Ovary (tissue), 3 donors: ENCODE data around the gene SLC20A1.

Experiments
- POLR2A ChIP-seq: fragments of 450-650 bp; IDR thresholded peaks from one replicate; pipeline ENCODE4 v1.6.1; 2017; ENCODE audit warnings: antibody characterized with exemption, mild to moderate bottlenecking, moderate library complexity
- TF ChIP-seq, protein P1 (sequence below), 3 donors: fragments of 450-650 bp in 2 of 3; fragments of 200-600 bp in 1 of 3; IDR thresholded peaks; one replicate each; pipeline versions ENCODE4 v1.5.1 to v1.8.0; 2016 to 2022; ENCODE audit warnings: antibody characterized with exemption in 3 of 3, mild to moderate bottlenecking in 1 of 3
- donor health status: DM: no; HTN: no; CAD: no.

DNA sequence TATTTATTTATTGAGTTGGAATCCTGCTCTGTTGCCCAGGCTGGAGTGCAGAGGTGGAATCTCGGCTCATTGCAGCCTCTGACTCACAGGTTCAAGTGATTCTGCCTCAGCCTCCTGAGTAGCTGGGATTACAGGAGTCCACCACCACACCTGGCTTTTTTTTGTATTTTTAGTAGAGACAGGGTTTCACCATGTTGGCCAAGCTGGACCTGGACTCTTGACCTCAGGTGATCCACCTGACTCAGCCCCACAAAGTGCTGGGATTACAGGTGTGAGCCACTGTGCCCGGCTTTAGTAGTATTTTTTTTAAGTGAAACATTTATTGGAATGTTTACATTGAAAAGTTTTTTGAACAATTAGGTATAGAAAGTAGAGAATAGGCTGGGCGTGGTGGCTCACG lies 23.9 kb downstream of the SLC20A1 start:
- TF ChIP-seq, protein P1, sequence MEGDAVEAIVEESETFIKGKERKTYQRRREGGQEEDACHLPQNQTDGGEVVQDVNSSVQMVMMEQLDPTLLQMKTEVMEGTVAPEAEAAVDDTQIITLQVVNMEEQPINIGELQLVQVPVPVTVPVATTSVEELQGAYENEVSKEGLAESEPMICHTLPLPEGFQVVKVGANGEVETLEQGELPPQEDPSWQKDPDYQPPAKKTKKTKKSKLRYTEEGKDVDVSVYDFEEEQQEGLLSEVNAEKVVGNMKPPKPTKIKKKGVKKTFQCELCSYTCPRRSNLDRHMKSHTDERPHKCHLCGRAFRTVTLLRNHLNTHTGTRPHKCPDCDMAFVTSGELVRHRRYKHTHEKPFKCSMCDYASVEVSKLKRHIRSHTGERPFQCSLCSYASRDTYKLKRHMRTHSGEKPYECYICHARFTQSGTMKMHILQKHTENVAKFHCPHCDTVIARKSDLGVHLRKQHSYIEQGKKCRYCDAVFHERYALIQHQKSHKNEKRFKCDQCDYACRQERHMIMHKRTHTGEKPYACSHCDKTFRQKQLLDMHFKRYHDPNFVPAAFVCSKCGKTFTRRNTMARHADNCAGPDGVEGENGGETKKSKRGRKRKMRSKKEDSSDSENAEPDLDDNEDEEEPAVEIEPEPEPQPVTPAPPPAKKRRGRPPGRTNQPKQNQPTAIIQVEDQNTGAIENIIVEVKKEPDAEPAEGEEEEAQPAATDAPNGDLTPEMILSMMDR (IDR thresholded peaks at IDR 0.05), result no peak
- no peak for TF ChIP-seq POLR2A
